SK-N-SH (cell line): ENCODE results near the gene SPATA31D4. TPM values are rescaled to one million over a fixed set of nuclear protein-coding genes. Genes with fewer than 3 reads are reported as not detected.
"Not testable (repeated sequence)": the region's sequence is repeated elsewhere in the genome, so short reads cannot be mapped to it uniquely, and the experiment has no call there.

Source experiments
- CTCF ChIA-PET: fragments of 300-600, 350-600 bp; formaldehyde crosslinking; extraction: SDS; loops from one replicate; lab custom pipeline; 2021; lab: Yijun Ruan, JAX
- POLR2A ChIA-PET: fragments of 350-600 bp; sonication (Branson Sonifier 250); formaldehyde crosslinking; extraction: SDS; loops from one replicate; lab custom pipeline; 2020; ENCODE audit warnings: antibody characterized with exemption, inconsistent platforms; lab: Yijun Ruan, JAX
- DNase-seq: peaks from one replicate; pipeline ENCODE4 v3.0.0; 2012
- H2AFZ ChIP-seq: fragments of 200-600 bp; sonication (generic); 2 replicates; pipeline ENCODE4 v1.8.1; 2016; ENCODE audit warnings: antibody characterized with exemption, mild to moderate bottlenecking, low read depth
- H3F3A ChIP-seq: fragments of 200-600 bp; sonication (generic); replicated peaks from 2 replicates; pipeline ENCODE3; 2016; ENCODE audit warnings: antibody characterized with exemption, mild to moderate bottlenecking; ENCODE audit not compliant: insufficient read depth
- H3K27ac ChIP-seq, 2 experiments: fragments of 200-500 bp in 1 of 2; fragments of 200-600 bp in 1 of 2; sonication (Bioruptor generic) in 1 of 2; sonication (generic), shearing (Covaris generic) in 1 of 2; 2 replicates each; pipeline versions ENCODE4 v1.5.1 to v1.6.1; 2014 to 2016; ENCODE audit warnings: low read depth in 2 of 2, inconsistent platforms in 1 of 2, low read length in 1 of 2, mild to moderate bottlenecking in 1 of 2, mixed read lengths in 1 of 2
- H3K27me3 ChIP-seq: fragments of 200-600 bp; sonication (generic), shearing (Covaris generic); 2 replicates; pipeline ENCODE4 v1.6.1; 2016; ENCODE audit warnings: mixed run types; ENCODE audit not compliant: insufficient read depth
- H3K36me3 ChIP-seq, 2 experiments: fragments of 200-500 bp in 1 of 2; fragments of 200-600 bp in 1 of 2; sonication (Bioruptor generic) in 1 of 2; sonication (generic) in 1 of 2; replicated peaks in 1 of 2; 2 replicates each; pipeline versions ENCODE3 to v1.5.1; 2014 to 2016; ENCODE audit warnings: low read length in 1 of 2, mild to moderate bottlenecking in 1 of 2; ENCODE audit not compliant: insufficient read depth in 2 of 2, control insufficient read depth in 1 of 2
- H3K4me1 ChIP-seq, 2 experiments: fragments of 200-500 bp in 1 of 2; fragments of 200-600 bp in 1 of 2; sonication (Bioruptor generic) in 1 of 2; sonication (generic), shearing (Covaris generic) in 1 of 2; 2 replicates each; pipeline versions ENCODE4 v1.5.1 to v1.6.1; 2014 to 2016; ENCODE audit warnings: low read depth in 1 of 2, low read length in 1 of 2, mixed run types in 1 of 2; ENCODE audit not compliant: insufficient read depth in 2 of 2, control insufficient read depth in 1 of 2
- H3K4me2 ChIP-seq: fragments of 200-600 bp; sonication (generic), shearing (Covaris generic); 2 replicates; pipeline ENCODE4 v1.6.1; 2017; ENCODE audit warnings: mixed run types
- H3K4me3 ChIP-seq, 2 experiments: fragments of 200-500 bp in 1 of 2; fragments of 200-600 bp in 1 of 2; sonication (Bioruptor generic) in 1 of 2; sonication (generic), shearing (Covaris generic) in 1 of 2; 2 replicates each; pipeline versions ENCODE4 v1.5.1 to v1.8.1; 2014 to 2016; ENCODE audit warnings: low read depth in 2 of 2, inconsistent platforms in 1 of 2, low read length in 1 of 2, mild to moderate bottlenecking in 1 of 2, mixed read lengths in 1 of 2, moderate library complexity in 1 of 2
- H3K79me2 ChIP-seq: fragments of 200-600 bp; sonication (generic); 2 replicates; pipeline ENCODE4 v1.8.1; 2017; ENCODE audit warnings: mild to moderate bottlenecking; ENCODE audit not compliant: insufficient read depth
- H3K9ac ChIP-seq: fragments of 200-600 bp; sonication (generic); 2 replicates; pipeline ENCODE4 v1.6.1; 2017; ENCODE audit warnings: mixed run types
- H3K9me2 ChIP-seq: fragments of 200-600 bp; sonication (generic); 2 replicates; pipeline ENCODE4 v1.6.1; 2017; ENCODE audit warnings: mixed run types
- H3K9me3 ChIP-seq: fragments of 200-600 bp; sonication (generic); 2 replicates; pipeline ENCODE4 v1.6.1; 2017; ENCODE audit warnings: mixed run types, mild to moderate bottlenecking, moderate library complexity
- H4K20me1 ChIP-seq: fragments of 200-600 bp; sonication (generic); 2 replicates; pipeline ENCODE4 v1.6.1; 2017; ENCODE audit warnings: mild to moderate bottlenecking, mixed run types; ENCODE audit not compliant: insufficient read depth
- CHD2 ChIP-seq: fragments of 150-350 bp; IDR thresholded peaks from 2 replicates; pipeline ENCODE4 v1.6.1; 2018; ENCODE audit warnings: low read length; ENCODE audit not compliant: partially characterized antibody
- GABPA ChIP-seq: IDR thresholded peaks from 2 replicates; pipeline ENCODE4 v1.4.0; 2012; ENCODE audit warnings: low read depth, mild to moderate bottlenecking
- IRF3 ChIP-seq: fragments of 150-350 bp; IDR thresholded peaks from 2 replicates; pipeline ENCODE4 v1.6.1; 2016; ENCODE audit warnings: mild to moderate bottlenecking, low read depth, low read length
- MAX ChIP-seq: IDR thresholded peaks from 2 replicates; pipeline ENCODE4 v1.4.0; 2012; ENCODE audit warnings: low read depth
- NFIC ChIP-seq: IDR thresholded peaks from 2 replicates; pipeline ENCODE4 v1.4.0; 2012; ENCODE audit warnings: borderline replicate concordance
- NRF1 ChIP-seq: IDR thresholded peaks from 2 replicates; pipeline ENCODE4 v1.6.1; 2012; ENCODE audit warnings: low read depth, mild to moderate bottlenecking, low read length
- POLR2AphosphoS5 ChIP-seq: IDR thresholded peaks from 2 replicates; pipeline ENCODE4 v1.6.1; 2012; ENCODE audit warnings: low read depth, low read length
- RXRA ChIP-seq: IDR thresholded peaks from 2 replicates; pipeline ENCODE4 v1.4.0; 2012; ENCODE audit warnings: low read depth, mild to moderate bottlenecking, borderline replicate concordance
- SIN3A ChIP-seq: IDR thresholded peaks from 2 replicates; pipeline ENCODE4 v1.6.1; 2012; ENCODE audit warnings: low read depth, mild to moderate bottlenecking, low read length, moderate library complexity, borderline replicate concordance
- SMC3 ChIP-seq: IDR thresholded peaks from 2 replicates; pipeline ENCODE4 v1.6.1; 2012; ENCODE audit warnings: low read depth, low read length, improper control_type of control experiment
- TAF1 ChIP-seq: IDR thresholded peaks from 2 replicates; pipeline ENCODE4 v1.6.1; 2012; ENCODE audit warnings: low read depth, mild to moderate bottlenecking, low read length, moderate library complexity, borderline replicate concordance
- TCF12 ChIP-seq: IDR thresholded peaks from 2 replicates; pipeline ENCODE4 v1.4.0; 2012
- TEAD4 ChIP-seq: IDR thresholded peaks from 2 replicates; pipeline ENCODE4 v1.4.0; 2012; ENCODE audit warnings: mild to moderate bottlenecking, borderline replicate concordance; ENCODE audit not compliant: insufficient read depth
- YY1 ChIP-seq: IDR thresholded peaks from 2 replicates; pipeline ENCODE4 v1.4.0; 2012; ENCODE audit warnings: low read depth, mild to moderate bottlenecking
- WGBS: methylation state at CpG from one replicate; pipeline ENCODE4 v1.1.6; 2017; ENCODE audit warnings: low lambda C conversion rate; 5-methylcytosine and 5-hydroxymethylcytosine counted together
- polyA plus RNA-seq, 3 experiments: library from polyadenylated mRNA; depleted of rRNA; stranded (reverse); fragments of >200 nt; gene quantifications; 2 replicates each; pipeline ENCODE4 v1.2.3, GENCODE V29; 2012
- TF ChIP-seq, protein P1 (sequence below): IDR thresholded peaks from 2 replicates; pipeline ENCODE4; 2012
- TF ChIP-seq, protein P2 (sequence below): IDR thresholded peaks from 2 replicates; pipeline ENCODE4 v1.4.0; 2012; ENCODE audit warnings: low read depth, borderline replicate concordance

SPATA31D4 gene
- polyA plus RNA-seq (2012; rRNA removed), result not detected in 2 replicates
- not detected in 2 replicates for polyA plus RNA-seq (2012; cell fraction: cytosol; rRNA removed)
- polyA plus RNA-seq (2012; cell fraction: nucleus; rRNA removed), result not detected in 2 replicates

- H3K27ac ChIP-seq, H3K4me2 ChIP-seq, H3K36me3 ChIP-seq, H3K4me1 ChIP-seq, POLR2A ChIA-PET, H3K9ac ChIP-seq, DNase-seq, CTCF ChIA-PET, H3F3A ChIP-seq, H3K4me3 ChIP-seq, H3K79me2 ChIP-seq, H3K9me3 ChIP-seq, H2AFZ ChIP-seq, H4K20me1 ChIP-seq, H3K27me3 ChIP-seq, H3K9me2 ChIP-seq: not testable (repeated sequence)
- WGBS, result no CpG with 5 or more reads among the region's 3 CpGs
These were observed at the start of gene SPATA31D4 for GRCh38 chr9:81928305-81928704. SPATA31D4 (plus strand) TSS chr9:81928428; CDS start chr9:81928514, 86 bp downstream.

DNA sequence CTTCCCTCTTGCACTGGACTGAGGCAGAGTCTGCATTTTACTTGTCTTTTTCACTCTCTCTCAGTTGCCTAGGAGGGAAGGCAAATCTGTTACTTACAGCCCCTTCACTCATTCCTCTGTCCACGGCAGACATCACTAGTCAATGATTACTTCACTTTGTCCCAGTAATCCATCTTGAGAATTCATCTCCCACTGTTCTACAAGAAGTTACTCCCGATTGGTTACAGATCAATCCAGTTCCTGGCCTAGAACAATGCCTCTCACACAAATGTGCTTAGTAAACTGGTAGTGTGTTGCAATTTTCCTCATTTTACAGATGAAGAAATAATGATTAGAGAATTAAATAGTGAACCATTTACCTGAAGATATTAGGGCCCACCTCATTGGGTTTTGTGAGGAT lies 49.7 kb upstream of the SPATA31D4 start:
- Histone ChIP-seq H3K9me2 (no peaks in the 10 kb centered on the region), H3K9me3 (no peaks in the 10 kb centered on the region), H4K20me1 (no peaks in the 10 kb centered on the region), H3F3A (no peaks in the 10 kb centered on the region), H3K36me3 (no peaks in the 10 kb centered on the region), H3K4me2 (no peak overlapping the region), H3K4me1 (no peaks in the 10 kb centered on the region), H3K9ac (no peak overlapping the region), H3K27me3 (no peaks in the 10 kb centered on the region), H3K4me3 (no peak overlapping the region), H3K27ac (no peak overlapping the region), H2AFZ (no peak overlapping the region), H3K79me2 (no peaks in the 10 kb centered on the region)
- DNase-seq, result no peak
- POLR2A ChIA-PET, result no interaction called here
- no peak for TF ChIP-seq TEAD4
- WGBS, result 91% methylated on average over 2 of the region's 2 CpGs
- CTCF ChIA-PET, result interaction anchor here (0.6 kb wide), 1 partner anchor 24 kb away, joined by 3 read pairs; no protein-coding TSS in a partner anchor

GRCh38 chr9:81879501-81879916 lies 48.7 kb upstream of the SPATA31D4 start:
- Histone ChIP-seq H3K79me2 (no peaks in the 10 kb centered on the region), H3K9ac (no peak overlapping the region), H3K27me3 (no peaks in the 10 kb centered on the region), H3K9me2 (no peaks in the 10 kb centered on the region), H3K4me1 (no peaks in the 10 kb centered on the region), H4K20me1 (no peaks in the 10 kb centered on the region), H3K4me3 (no peak overlapping the region), H3K27ac (no peak overlapping the region), H2AFZ (no peak overlapping the region), H3K36me3 (no peaks in the 10 kb centered on the region), H3K4me2 (no peak overlapping the region), H3F3A (no peaks in the 10 kb centered on the region), H3K9me3 (no peaks in the 10 kb centered on the region)
- ChIA-PET POLR2A (no interaction called here), CTCF (no interaction called here)
- WGBS, result 82% methylated on average over 4 of the region's 4 CpGs
- DNase-seq, result no peak
- no peak for TF ChIP-seq POLR2AphosphoS5
- TF ChIP-seq GABPA, result no peak
- no peak for TF ChIP-seq TCF12
- TF ChIP-seq NRF1, result no peak
- TF ChIP-seq SMC3, result no peak
- TF ChIP-seq RXRA, result no peak
- TF ChIP-seq TEAD4, result no peak
- no peak for TF ChIP-seq TAF1
- no peak for TF ChIP-seq CHD2
- no peak for TF ChIP-seq MAX
- TF ChIP-seq NFIC, result no peak
- TF ChIP-seq, protein P1, sequence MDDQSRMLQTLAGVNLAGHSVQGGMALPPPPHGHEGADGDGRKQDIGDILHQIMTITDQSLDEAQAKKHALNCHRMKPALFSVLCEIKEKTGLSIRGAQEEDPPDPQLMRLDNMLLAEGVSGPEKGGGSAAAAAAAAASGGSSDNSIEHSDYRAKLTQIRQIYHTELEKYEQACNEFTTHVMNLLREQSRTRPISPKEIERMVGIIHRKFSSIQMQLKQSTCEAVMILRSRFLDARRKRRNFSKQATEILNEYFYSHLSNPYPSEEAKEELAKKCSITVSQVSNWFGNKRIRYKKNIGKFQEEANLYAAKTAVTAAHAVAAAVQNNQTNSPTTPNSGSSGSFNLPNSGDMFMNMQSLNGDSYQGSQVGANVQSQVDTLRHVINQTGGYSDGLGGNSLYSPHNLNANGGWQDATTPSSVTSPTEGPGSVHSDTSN, result no peak
- no peak for TF ChIP-seq IRF3
- TF ChIP-seq SIN3A, result no peak
- TF ChIP-seq YY1, result no peak
- TF ChIP-seq, protein P2, sequence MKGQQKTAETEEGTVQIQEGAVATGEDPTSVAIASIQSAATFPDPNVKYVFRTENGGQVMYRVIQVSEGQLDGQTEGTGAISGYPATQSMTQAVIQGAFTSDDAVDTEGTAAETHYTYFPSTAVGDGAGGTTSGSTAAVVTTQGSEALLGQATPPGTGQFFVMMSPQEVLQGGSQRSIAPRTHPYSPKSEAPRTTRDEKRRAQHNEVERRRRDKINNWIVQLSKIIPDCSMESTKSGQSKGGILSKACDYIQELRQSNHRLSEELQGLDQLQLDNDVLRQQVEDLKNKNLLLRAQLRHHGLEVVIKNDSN, result no peak
